ENCODE results near the gene LRFN2.

DNA sequence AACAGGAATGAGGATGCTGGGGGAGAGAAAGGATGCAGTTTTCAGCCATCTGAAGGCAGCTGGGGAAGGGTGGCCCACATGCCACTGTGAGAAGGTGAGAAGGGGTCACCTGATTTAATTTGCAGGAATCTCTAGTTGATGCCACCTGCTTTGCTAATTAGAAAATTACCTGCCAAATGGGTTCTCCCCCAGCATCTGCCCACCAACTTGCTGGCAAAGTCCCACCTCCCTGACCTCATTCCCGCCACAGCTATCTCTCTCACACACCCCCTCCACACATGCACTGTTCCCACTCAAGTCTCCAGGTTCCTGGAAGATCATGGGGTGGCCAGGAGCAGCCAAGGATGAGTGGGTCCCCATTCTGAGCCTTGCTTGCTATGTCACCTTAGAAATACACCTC lies 70.7 kb downstream of the LRFN2 start:
- TF ChIP-seq, protein P1, sequence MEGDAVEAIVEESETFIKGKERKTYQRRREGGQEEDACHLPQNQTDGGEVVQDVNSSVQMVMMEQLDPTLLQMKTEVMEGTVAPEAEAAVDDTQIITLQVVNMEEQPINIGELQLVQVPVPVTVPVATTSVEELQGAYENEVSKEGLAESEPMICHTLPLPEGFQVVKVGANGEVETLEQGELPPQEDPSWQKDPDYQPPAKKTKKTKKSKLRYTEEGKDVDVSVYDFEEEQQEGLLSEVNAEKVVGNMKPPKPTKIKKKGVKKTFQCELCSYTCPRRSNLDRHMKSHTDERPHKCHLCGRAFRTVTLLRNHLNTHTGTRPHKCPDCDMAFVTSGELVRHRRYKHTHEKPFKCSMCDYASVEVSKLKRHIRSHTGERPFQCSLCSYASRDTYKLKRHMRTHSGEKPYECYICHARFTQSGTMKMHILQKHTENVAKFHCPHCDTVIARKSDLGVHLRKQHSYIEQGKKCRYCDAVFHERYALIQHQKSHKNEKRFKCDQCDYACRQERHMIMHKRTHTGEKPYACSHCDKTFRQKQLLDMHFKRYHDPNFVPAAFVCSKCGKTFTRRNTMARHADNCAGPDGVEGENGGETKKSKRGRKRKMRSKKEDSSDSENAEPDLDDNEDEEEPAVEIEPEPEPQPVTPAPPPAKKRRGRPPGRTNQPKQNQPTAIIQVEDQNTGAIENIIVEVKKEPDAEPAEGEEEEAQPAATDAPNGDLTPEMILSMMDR (IDR thresholded peaks at IDR 0.05) = no peak
- no peak for TF ChIP-seq POLR2A (IDR thresholded peaks at IDR 0.05)
